Body of pancreas (tissue), 4 donors: Measurements from ENCODE around the gene COL13A1. TPM values are rescaled to one million over a fixed set of nuclear protein-coding genes. Genes with fewer than 3 reads are reported as not detected.

Experiments used
- ATAC-seq: fragments of 150-250 bp; one replicate; pipeline ENCODE4 v1.9.1; 2016
- DNase-seq, 4 donors: peaks; one replicate each; pipeline ENCODE4 v3.0.0-alpha.2; 2019
- H3K27ac ChIP-seq, 4 donors: fragments of 200-600 bp; sonication (generic); 1 replicate in 3 of 4; 2 replicates in 1 of 4; pipeline versions ENCODE4 v1.5.1 to v1.6.1; 2016 to 2019; ENCODE audit warnings: mild to moderate bottlenecking in 1 of 4, mixed read lengths in 1 of 4, moderate library complexity in 1 of 4
- H3K27me3 ChIP-seq, 2 donors: fragments of 200-600 bp; sonication (generic); one replicate each; pipeline ENCODE4 v1.6.0; 2016; ENCODE audit warnings: mild to moderate bottlenecking in 1 of 2
- H3K36me3 ChIP-seq, 2 donors: fragments of 200-600 bp; sonication (generic); replicated peaks in 1 of 2; 2 replicates each; pipeline ENCODE4 v1.5.1; 2016; ENCODE audit warnings: low read depth in 2 of 2; ENCODE audit not compliant: insufficient read depth in 1 of 2
- H3K4me1 ChIP-seq: fragments of 200-600 bp; sonication (generic); one replicate; pipeline ENCODE4 v1.6.0; 2016
- H3K4me3 ChIP-seq, 2 donors: fragments of 200-600 bp; sonication (generic); 1 replicate in 1 of 2; 2 replicates in 1 of 2; pipeline ENCODE4 v1.5.1; 2016 to 2019
- H3K9me3 ChIP-seq, 3 donors: fragments of 200-600 bp; sonication (generic); 1 replicate in 2 of 3; 2 replicates in 1 of 3; pipeline ENCODE4 v1.5.1; 2016
- CTCF ChIP-seq, 7 experiments: fragments of 450-650 bp in 4 of 7; fragments of 200-600 bp in 3 of 7; sonication (generic) in 3 of 7; IDR thresholded peaks; one replicate each; pipeline ENCODE4 v1.5.1; 2016 to 2019; ENCODE audit warnings: antibody characterized with exemption in 7 of 7
- POLR2A ChIP-seq, 3 donors: fragments of 450-650 bp; IDR thresholded peaks; one replicate each; pipeline ENCODE4 v1.6.1; 2016; ENCODE audit warnings: antibody characterized with exemption in 3 of 3, mild to moderate bottlenecking in 2 of 3
- WGBS, 2 donors: methylation state at CpG; one replicate each; pipeline ENCODE4 v1.1.5; 2017; 5-methylcytosine and 5-hydroxymethylcytosine counted together
- intact Hi-C: fragments of 100-400 bp; cut with DNase I; formaldehyde crosslinking; loops from one replicate; pipeline ENCODE4 v1.15.1; 2023
- total RNA-seq, 2 donors: library from RNA; depleted of rRNA; stranded (reverse); fragments of >200 nt; gene quantifications; one replicate each; pipeline ENCODE4 v1.1.0, GENCODE V29; 2016

COL13A1 gene
- total RNA-seq, 2 donors from 2014 or later, result 2.3 TPM; not detected in 1

DNA sequence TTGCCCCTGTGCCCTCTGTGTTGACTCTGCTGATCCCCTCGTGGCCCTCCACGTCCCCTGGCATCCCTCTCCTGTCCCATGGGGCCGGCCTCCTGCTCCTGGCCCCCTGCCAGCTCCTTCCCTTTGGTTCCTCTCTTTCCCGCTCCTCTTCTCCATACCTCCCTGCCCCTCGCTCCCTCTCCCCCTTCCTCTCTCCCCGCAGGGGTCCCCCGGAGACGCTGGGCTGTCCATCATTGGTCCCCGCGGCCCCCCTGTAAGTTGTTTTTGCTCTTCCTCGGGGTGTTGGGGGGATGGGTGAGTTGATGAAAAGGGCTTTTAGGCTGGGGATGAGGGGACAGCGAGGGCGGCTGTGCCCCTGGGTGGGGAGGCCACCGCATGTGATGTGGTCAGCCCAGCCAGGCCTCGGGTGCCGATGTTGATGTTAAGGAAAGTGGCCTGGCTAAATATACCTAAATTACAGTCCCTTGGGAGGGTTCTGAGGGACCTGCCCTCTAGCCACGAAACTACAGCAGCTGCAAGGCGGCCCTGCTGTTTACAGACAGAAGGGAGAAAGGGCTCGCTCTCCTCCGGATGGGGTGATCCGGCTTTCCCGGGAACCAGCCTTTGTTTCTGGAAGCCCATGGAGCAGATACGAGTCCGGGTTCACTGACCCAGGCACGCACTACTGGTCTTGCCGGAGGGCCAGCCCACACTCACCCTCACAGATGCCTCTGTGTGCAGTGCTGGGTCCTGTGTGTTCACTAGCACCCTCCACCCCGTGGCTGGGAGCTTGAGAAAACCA is 78.8 kb downstream of the COL13A1 start:
- ATAC-seq, result no peak
- Histone ChIP-seq H3K27me3 (no peaks in the 10 kb centered on the region), H3K9me3 (no peaks in the 10 kb centered on the region), H3K4me3 (no peak overlapping the region), H3K36me3 (no peaks in the 10 kb centered on the region), H3K27ac (no peak overlapping the region), H3K4me1 (no peaks in the 10 kb centered on the region)
- intact Hi-C loops, result no loop called here
- no peak for TF ChIP-seq CTCF (IDR thresholded peaks at IDR 0.05)
- TF ChIP-seq POLR2A (IDR thresholded peaks at IDR 0.05), result no peak
- DNase-seq, result no peak
- WGBS, 2 donors, result 35 to 44% methylated on average over 23 to 25 of the region's 27 CpGs

GRCh38 chr10:69881202-69881601 is 79.5 kb downstream of the COL13A1 start:
- no peaks in the 10 kb centered on the region for H3K36me3 ChIP-seq
- H3K4me1 ChIP-seq, result no peaks in the 10 kb centered on the region
- TF ChIP-seq POLR2A (IDR thresholded peaks at IDR 0.05), result no peak
- no peak for TF ChIP-seq CTCF (IDR thresholded peaks at IDR 0.05)
- H3K4me3 ChIP-seq, result no peak overlapping the region
- DNase-seq (no peak), ATAC-seq (no peak)
- H3K9me3 ChIP-seq, result no peaks in the 10 kb centered on the region
- H3K27me3 ChIP-seq, result no peaks in the 10 kb centered on the region
- no peak overlapping the region for H3K27ac ChIP-seq
- 74 to 76% methylated on average over 12 of the region's 12 CpGs for WGBS, 2 donors
- intact Hi-C loops, result no loop called here

DNA sequence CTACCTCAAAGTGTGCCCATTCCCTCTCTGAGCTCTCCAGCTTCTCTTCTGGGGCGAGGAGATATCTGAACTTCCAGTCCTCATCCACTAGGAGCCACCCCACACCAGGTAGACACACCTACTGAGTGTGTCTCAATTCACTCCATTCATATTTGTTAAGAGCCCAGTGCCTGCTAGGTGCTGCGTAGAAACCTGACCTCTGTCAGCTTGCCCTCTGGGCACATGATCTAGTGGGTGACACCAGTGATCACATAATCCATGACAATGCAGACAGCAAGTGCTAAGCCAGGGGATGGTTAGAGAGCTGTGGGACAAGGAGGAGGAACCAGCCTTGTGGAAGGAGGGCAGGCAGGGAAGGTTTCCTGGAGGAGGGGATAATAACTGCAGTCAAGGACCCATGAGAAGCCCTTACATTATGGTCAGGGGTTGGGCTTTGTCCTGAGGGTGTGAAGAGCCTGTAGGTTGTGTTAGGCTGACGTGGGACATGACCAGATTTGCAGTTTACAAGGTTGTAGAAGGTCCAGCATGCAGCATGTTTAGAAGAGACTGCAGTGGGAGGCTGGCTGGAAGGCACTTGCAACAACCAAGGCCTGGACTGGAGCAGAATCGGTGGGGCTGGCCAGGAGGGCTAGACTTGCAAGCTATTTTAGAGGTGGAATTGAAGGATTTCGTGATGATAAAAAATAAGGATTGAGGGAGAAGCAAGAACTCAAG is 81.8 kb downstream of the COL13A1 start:
- ATAC-seq, result peak; percentile 12
- intact Hi-C loops, result no loop called here
- WGBS, 2 donors, result 78 to 83% methylated on average over 5 of the region's 5 CpGs

DNA sequence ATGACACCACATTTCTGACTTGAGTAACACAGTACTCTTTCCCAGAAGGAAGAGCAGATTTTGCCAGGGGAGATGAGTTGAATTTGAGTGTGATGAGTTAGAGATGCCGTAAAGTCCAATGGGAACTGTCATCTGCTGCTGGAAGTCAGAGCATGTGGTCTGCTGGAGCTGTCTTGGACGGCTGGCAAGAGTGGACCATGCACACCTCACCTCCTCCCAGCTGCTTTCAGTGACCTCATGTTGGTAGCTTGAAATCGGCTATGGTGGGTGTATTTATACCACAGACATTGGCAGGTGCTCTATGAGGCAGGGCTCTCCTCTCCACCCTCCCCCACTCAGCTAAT is 82.3 kb downstream of the COL13A1 start:
- intact Hi-C loops, result no loop called here
- ATAC-seq (no peak), DNase-seq (no peak)
- TF ChIP-seq POLR2A (IDR thresholded peaks at IDR 0.05) (no peak), CTCF (IDR thresholded peaks at IDR 0.05) (no peak)
- Histone ChIP-seq H3K4me1 (no peaks in the 10 kb centered on the region), H3K9me3 (no peaks in the 10 kb centered on the region), H3K27ac (no peak overlapping the region), H3K36me3 (no peaks in the 10 kb centered on the region), H3K27me3 (no peaks in the 10 kb centered on the region), H3K4me3 (no peak overlapping the region)
- WGBS, 2 donors, result 78 to 86% methylated on average over 3 of the region's 3 CpGs

More for the DNA sequence above, 81.8 kb downstream of the COL13A1 start:
- Histone ChIP-seq H3K9me3 (no peaks in the 10 kb centered on the region), H3K27me3 (no peaks in the 10 kb centered on the region), H3K4me1 (no peaks in the 10 kb centered on the region), H3K36me3 (no peaks in the 10 kb centered on the region), H3K27ac (no peak overlapping the region), H3K4me3 (no peak overlapping the region)
- TF ChIP-seq POLR2A (IDR thresholded peaks at IDR 0.05), result no peak
- peak in 2 of 7 experiments; percentile 6 to 9 for TF ChIP-seq CTCF (IDR thresholded peaks at IDR 0.05)
- no peak for DNase-seq
